Astrocyte (in vitro differentiated cells and primary cell): ENCODE measurements around the gene TRIL. TPM values are rescaled to one million over a fixed set of nuclear protein-coding genes. Genes with fewer than 3 reads are reported as not detected.

Experiments
- DNase-seq: peaks from one replicate; pipeline ENCODE4 v3.0.0-alpha.2; 2010; ENCODE audit warnings: low read depth
- FAIRE-seq: peaks from 2 replicates; lab custom pipeline; 2011; peaks lifted over from hg19 to GRCh38; lab: Jason Lieb, UNC
- H2AFZ ChIP-seq: 2 replicates; pipeline ENCODE4 v1.6.0; 2012; ENCODE audit warnings: low read depth, low read length, inconsistent platforms
- H3K27ac ChIP-seq: 2 replicates; pipeline ENCODE4 v1.5.1; 2011; ENCODE audit warnings: low read depth, low read length, inconsistent platforms
- H3K27me3 ChIP-seq: 2 replicates; pipeline ENCODE4 v1.6.0; 2011; ENCODE audit warnings: low read length, inconsistent platforms; ENCODE audit not compliant: insufficient read depth
- H3K36me3 ChIP-seq: 2 replicates; pipeline ENCODE4 v1.5.1; 2011; ENCODE audit warnings: low read length, inconsistent platforms; ENCODE audit not compliant: insufficient read depth
- H3K4me1 ChIP-seq: 2 replicates; pipeline ENCODE4 v1.5.1; 2011; ENCODE audit warnings: low read length, inconsistent platforms; ENCODE audit not compliant: insufficient read depth
- H3K4me2 ChIP-seq: 2 replicates; pipeline ENCODE4 v1.6.0; 2012; ENCODE audit warnings: low read length, inconsistent platforms
- H3K4me3 ChIP-seq: 2 replicates; pipeline ENCODE4 v1.5.1; 2011; ENCODE audit warnings: low read depth, mild to moderate bottlenecking, low read length, inconsistent platforms; ENCODE audit not compliant: insufficient read depth
- H3K79me2 ChIP-seq: 2 replicates; pipeline ENCODE4 v1.6.0; 2012; ENCODE audit warnings: mild to moderate bottlenecking, low read length, inconsistent platforms; ENCODE audit not compliant: insufficient read depth
- H3K9ac ChIP-seq: 2 replicates; pipeline ENCODE4 v1.6.0; 2012; ENCODE audit warnings: mild to moderate bottlenecking, low read length, inconsistent platforms
- H3K9me3 ChIP-seq: 2 replicates; pipeline ENCODE4 v1.5.1; 2012; ENCODE audit warnings: low read depth, mild to moderate bottlenecking, low read length, inconsistent platforms; ENCODE audit not compliant: insufficient read depth
- H4K20me1 ChIP-seq: 2 replicates; pipeline ENCODE4 v1.6.0; 2012; ENCODE audit warnings: low read length, inconsistent platforms; ENCODE audit not compliant: insufficient read depth
- H3K27ac Mint-ChIP-seq: one replicate; pipeline ENCODE4 v1.8.0; 2021; ENCODE audit warnings: mild to moderate bottlenecking, mixed read lengths; ENCODE audit not compliant: unreplicated experiment
- H3K27me3 Mint-ChIP-seq: one replicate; pipeline ENCODE4 v1.8.0; 2021; ENCODE audit warnings: low read depth, mixed read lengths; ENCODE audit not compliant: unreplicated experiment
- H3K36me3 Mint-ChIP-seq: one replicate; pipeline ENCODE4 v1.8.0; 2021; ENCODE audit warnings: low read depth, mixed read lengths; ENCODE audit not compliant: unreplicated experiment
- H3K4me1 Mint-ChIP-seq: one replicate; pipeline ENCODE4 v1.8.0; 2021; ENCODE audit warnings: low read depth, mixed read lengths; ENCODE audit not compliant: unreplicated experiment
- H3K4me3 Mint-ChIP-seq: one replicate; pipeline ENCODE4 v1.8.0; 2021; ENCODE audit warnings: mild to moderate bottlenecking, moderate library complexity, mixed read lengths; ENCODE audit not compliant: unreplicated experiment
- H3K9me3 Mint-ChIP-seq: one replicate; pipeline ENCODE4 v1.8.0; 2021; ENCODE audit warnings: mild to moderate bottlenecking, mixed read lengths; ENCODE audit not compliant: unreplicated experiment
- EZH2 ChIP-seq: IDR thresholded peaks from 2 replicates; pipeline ENCODE4 v1.6.1; 2012; ENCODE audit warnings: mild to moderate bottlenecking, low read length, inconsistent platforms; ENCODE audit not compliant: insufficient read depth
- total RNA-seq: library from RNA; stranded (reverse); gene quantifications from 2 replicates; pipeline ENCODE4 v1.2.1, GENCODE V29; 2021
- TF ChIP-seq, protein P1 (sequence below): IDR thresholded peaks from 2 replicates; pipeline ENCODE4 v1.5.1; 2011; ENCODE audit warnings: low read depth, mild to moderate bottlenecking, inconsistent platforms, low read length, moderate library complexity; ENCODE audit not compliant: insufficient read depth

The TRIL gene
- total RNA-seq, 1 donor from 2014 or later = 0.45 TPM

DNA sequence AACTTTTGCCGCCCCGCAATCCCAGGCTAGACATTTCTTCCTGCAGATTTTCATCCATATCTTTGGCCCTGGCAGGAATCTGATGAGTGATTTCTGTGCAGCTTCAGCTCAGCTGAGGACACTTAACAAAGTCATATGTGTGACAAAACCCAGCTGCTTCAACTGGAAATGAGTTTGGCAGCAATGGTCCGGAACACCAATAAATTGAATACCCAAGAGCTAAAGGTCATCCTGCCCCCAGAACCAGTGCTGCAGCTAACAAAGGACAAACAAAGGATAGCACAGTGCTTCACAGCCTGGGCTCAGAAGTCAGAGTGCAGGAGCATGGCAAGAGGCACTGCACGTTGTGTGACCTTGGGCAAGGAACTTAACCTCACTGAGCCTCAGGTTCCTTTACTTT is 40.0 kb upstream of the TRIL start:
- Histone ChIP-seq H3K4me2 (no peak overlapping the region), H4K20me1 (no peaks in the 10 kb centered on the region), H3K9ac (no peak overlapping the region), H3K36me3 (no peaks in the 10 kb centered on the region), H3K4me3 (no peak overlapping the region), H3K4me1 (no peaks in the 10 kb centered on the region), H3K9me3 (no peaks in the 10 kb centered on the region), H3K27me3 (peaks cover 9% of the 10 kb centered on the region), H3K79me2 (no peaks in the 10 kb centered on the region), H2AFZ (no peak overlapping the region), H3K27ac (no peak overlapping the region)
- H3K27ac Mint-ChIP-seq = no peak overlapping the region
- TF ChIP-seq, protein P1, sequence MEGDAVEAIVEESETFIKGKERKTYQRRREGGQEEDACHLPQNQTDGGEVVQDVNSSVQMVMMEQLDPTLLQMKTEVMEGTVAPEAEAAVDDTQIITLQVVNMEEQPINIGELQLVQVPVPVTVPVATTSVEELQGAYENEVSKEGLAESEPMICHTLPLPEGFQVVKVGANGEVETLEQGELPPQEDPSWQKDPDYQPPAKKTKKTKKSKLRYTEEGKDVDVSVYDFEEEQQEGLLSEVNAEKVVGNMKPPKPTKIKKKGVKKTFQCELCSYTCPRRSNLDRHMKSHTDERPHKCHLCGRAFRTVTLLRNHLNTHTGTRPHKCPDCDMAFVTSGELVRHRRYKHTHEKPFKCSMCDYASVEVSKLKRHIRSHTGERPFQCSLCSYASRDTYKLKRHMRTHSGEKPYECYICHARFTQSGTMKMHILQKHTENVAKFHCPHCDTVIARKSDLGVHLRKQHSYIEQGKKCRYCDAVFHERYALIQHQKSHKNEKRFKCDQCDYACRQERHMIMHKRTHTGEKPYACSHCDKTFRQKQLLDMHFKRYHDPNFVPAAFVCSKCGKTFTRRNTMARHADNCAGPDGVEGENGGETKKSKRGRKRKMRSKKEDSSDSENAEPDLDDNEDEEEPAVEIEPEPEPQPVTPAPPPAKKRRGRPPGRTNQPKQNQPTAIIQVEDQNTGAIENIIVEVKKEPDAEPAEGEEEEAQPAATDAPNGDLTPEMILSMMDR = no peak
- no peak for TF ChIP-seq EZH2
- H3K36me3 Mint-ChIP-seq = no peaks in the 10 kb centered on the region
- DNase-seq (no peak), FAIRE-seq (no peak)
- no peaks in the 10 kb centered on the region for H3K27me3 Mint-ChIP-seq
- no peak overlapping the region for H3K4me3 Mint-ChIP-seq
- no peaks in the 10 kb centered on the region for H3K9me3 Mint-ChIP-seq
- H3K4me1 Mint-ChIP-seq = peaks cover 1% of the 10 kb centered on the region

DNA sequence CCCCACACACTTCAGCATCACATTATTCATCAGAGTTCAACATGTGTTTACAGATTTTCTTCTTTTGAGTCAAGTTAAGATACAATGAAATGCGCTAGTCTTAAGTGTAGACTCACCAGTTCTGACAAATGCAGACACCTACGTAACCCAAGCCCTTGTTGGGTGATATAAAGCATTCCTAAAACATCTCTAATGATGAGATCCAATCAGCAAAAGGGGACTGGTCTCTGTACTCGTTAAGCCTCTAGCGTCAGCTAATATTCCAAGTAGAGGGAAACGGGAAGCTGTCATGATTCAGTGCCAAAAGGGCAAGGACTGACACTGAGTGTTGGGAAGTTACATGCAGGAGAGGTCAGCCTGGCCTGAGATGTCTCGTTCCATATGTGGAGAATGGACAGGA is 38.7 kb upstream of the TRIL start:
- TF ChIP-seq EZH2 = no peak
- TF ChIP-seq, protein P1 = no peak
- no peaks in the 10 kb centered on the region for H3K36me3 Mint-ChIP-seq
- no peak for FAIRE-seq

DNA sequence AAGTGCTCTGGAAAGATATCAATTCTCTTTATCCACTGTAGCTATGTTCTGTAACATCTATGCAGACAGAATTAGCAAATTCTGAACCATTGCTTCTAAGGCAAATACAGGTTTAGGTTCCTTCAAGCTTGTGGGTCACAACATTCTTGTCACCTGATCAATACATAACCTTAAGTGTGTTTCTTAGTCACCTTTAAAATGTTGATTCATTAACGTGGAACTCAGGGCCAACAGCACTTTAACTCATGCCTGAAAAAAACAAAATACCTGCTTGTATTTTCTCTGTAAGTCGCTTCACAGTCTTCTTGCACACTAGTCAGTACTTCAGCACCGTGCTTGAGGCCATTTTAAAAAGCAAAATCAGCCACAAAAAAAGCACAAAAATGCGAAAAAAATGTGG is 35.2 kb upstream of the TRIL start:
- Histone ChIP-seq H3K27me3 (no peaks in the 10 kb centered on the region), H3K9me3 (no peaks in the 10 kb centered on the region), H3K27ac (no peak overlapping the region), H4K20me1 (no peaks in the 10 kb centered on the region), H3K36me3 (no peaks in the 10 kb centered on the region), H3K79me2 (no peaks in the 10 kb centered on the region), H3K9ac (no peak overlapping the region), H3K4me2 (no peak overlapping the region), H3K4me1 (peaks cover 7% of the 10 kb centered on the region), H3K4me3 (no peak overlapping the region), H2AFZ (no peak overlapping the region)
- no peak for FAIRE-seq
- no peak for DNase-seq
- Mint-ChIP-seq H3K27me3 (no peaks in the 10 kb centered on the region), H3K4me1 (peaks cover 8% of the 10 kb centered on the region), H3K9me3 (peaks cover 3% of the 10 kb centered on the region), H3K4me3 (no peak overlapping the region), H3K27ac (no peak overlapping the region), H3K36me3 (no peaks in the 10 kb centered on the region)
- TF ChIP-seq, protein P1 = no peak
- no peak for TF ChIP-seq EZH2

More for the DNA sequence above, 38.7 kb upstream of the TRIL start:
- no peak overlapping the region for H3K4me2 ChIP-seq
- H3K4me1 Mint-ChIP-seq = peaks cover 1% of the 10 kb centered on the region
- H3K9ac ChIP-seq = no peak overlapping the region
- no peaks in the 10 kb centered on the region for H3K4me1 ChIP-seq
- H3K36me3 ChIP-seq = no peaks in the 10 kb centered on the region
- H3K27me3 ChIP-seq = peaks cover 5% of the 10 kb centered on the region
- H3K27ac ChIP-seq = no peak overlapping the region
- H3K9me3 ChIP-seq = no peaks in the 10 kb centered on the region
- no peaks in the 10 kb centered on the region for H4K20me1 ChIP-seq
- no peaks in the 10 kb centered on the region for H3K27me3 Mint-ChIP-seq
- H3K79me2 ChIP-seq = no peaks in the 10 kb centered on the region
- no peaks in the 10 kb centered on the region for H3K9me3 Mint-ChIP-seq
- no peak overlapping the region for H3K4me3 ChIP-seq
- H3K4me3 Mint-ChIP-seq = no peak overlapping the region
- peak; percentile 85 for DNase-seq
- H3K27ac Mint-ChIP-seq = no peak overlapping the region
- H2AFZ ChIP-seq = no peak overlapping the region
